B cell (primary cell): ENCODE results near the gene FSTL5. TPM values are rescaled to one million over a fixed set of nuclear protein-coding genes. Genes with fewer than 3 reads are reported as not detected.

Source experiments
- ATAC-seq: fragments of 200-7000 bp; cut with Tn5 transposase; one replicate; pipeline ENCODE4 v1.10.0; 2021; ENCODE audit warnings: low read depth, mild to moderate bottlenecking, moderate number of reproducible peaks, moderate library complexity
- CTCF ChIA-PET: fragments of 350-600 bp; sonication (Branson Sonifier 250); formaldehyde crosslinking; loops from one replicate; lab custom pipeline; 2021; ENCODE audit warnings: antibody characterized with exemption, inconsistent platforms; lab: Charles Lee
- POLR2A ChIA-PET: fragments of 350-600 bp; sonication (Branson Sonifier 250); formaldehyde crosslinking; loops from one replicate; lab custom pipeline; 2021; ENCODE audit warnings: antibody characterized with exemption; lab: Charles Lee
- DNase-seq: peaks from one replicate; pipeline ENCODE4 v3.0.0; 2013
- H2AFZ ChIP-seq: 2 replicates; pipeline ENCODE4 v1.6.1; 2012; ENCODE audit warnings: mild to moderate bottlenecking, low read depth, low read length; ENCODE audit not compliant: insufficient read depth, poor library complexity, severe bottlenecking
- H3K27ac ChIP-seq, 2 donors: 1 replicate in 1 of 2; 2 replicates in 1 of 2; pipeline ENCODE4 v1.5.1; 2012 to 2013; ENCODE audit warnings: low read length in 2 of 2, mild to moderate bottlenecking in 2 of 2, moderate library complexity in 1 of 2
- H3K27me3 ChIP-seq, 4 experiments: fragments of 200-600 bp in 1 of 4; sonication (generic) in 1 of 4; replicated peaks in 1 of 4; 1 replicate in 2 of 4; 2 replicates in 2 of 4; pipeline versions ENCODE4 v1.6.1 to v1.7.0; 2013 to 2016; ENCODE audit warnings: low read length in 3 of 4, mild to moderate bottlenecking in 2 of 4, mixed read lengths in 1 of 4, moderate library complexity in 1 of 4; ENCODE audit not compliant: insufficient read depth in 4 of 4, control insufficient read depth in 3 of 4; ENCODE audit errors: control extremely low read depth in 1 of 4
- H3K36me3 ChIP-seq, 2 experiments: replicated peaks in 1 of 2; 1 replicate in 1 of 2; 2 replicates in 1 of 2; pipeline versions ENCODE4 v1.6.1 to v1.7.1; 2013; ENCODE audit warnings: low read length in 1 of 2; ENCODE audit not compliant: insufficient read depth in 2 of 2, control insufficient read depth in 1 of 2; ENCODE audit errors: control extremely low read depth in 1 of 2, extremely low read depth in 1 of 2
- H3K4me1 ChIP-seq, 2 donors: fragments of 200-600 bp in 1 of 2; sonication (generic) in 1 of 2; 1 replicate in 1 of 2; 2 replicates in 1 of 2; pipeline versions ENCODE4 v1.5.1 to v1.6.1; 2013 to 2017; ENCODE audit warnings: low read length in 2 of 2; ENCODE audit not compliant: control insufficient read depth in 2 of 2, insufficient read depth in 2 of 2
- H3K4me2 ChIP-seq: replicated peaks from 2 replicates; pipeline ENCODE3; 2012; ENCODE audit warnings: mild to moderate bottlenecking, low read depth, low read length; ENCODE audit not compliant: poor library complexity, severe bottlenecking
- H3K4me3 ChIP-seq, 5 experiments: fragments of 200-600 bp in 1 of 5; sonication (generic) in 1 of 5; 1 replicate in 3 of 5; 2 replicates in 2 of 5; pipeline versions ENCODE4 v1.5.1 to v1.7.0; 2011 to 2016; ENCODE audit warnings: low read length in 4 of 5, mild to moderate bottlenecking in 4 of 5, low read depth in 2 of 5, control low read depth in 1 of 5, moderate library complexity in 1 of 5; ENCODE audit not compliant: insufficient read depth in 1 of 5; ENCODE audit errors: control extremely low read depth in 1 of 5, extremely low read depth in 1 of 5
- H3K79me2 ChIP-seq: fragments of 200-600 bp; sonication (generic); one replicate; pipeline ENCODE4 v1.6.0; 2016; ENCODE audit warnings: low read length; ENCODE audit not compliant: control insufficient read depth, insufficient read depth
- H3K9ac ChIP-seq: fragments of 200-600 bp; sonication (generic); 2 replicates; pipeline ENCODE4 v1.6.1; 2017; ENCODE audit warnings: mild to moderate bottlenecking, low read length, moderate library complexity
- H3K9me3 ChIP-seq, 3 donors: one replicate each; pipeline versions ENCODE4 v1.6.1 to v1.7.1; 2013; ENCODE audit warnings: low read length in 2 of 3; ENCODE audit not compliant: control insufficient read depth in 2 of 3, insufficient read depth in 1 of 3; ENCODE audit errors: control extremely low read depth in 1 of 3
- H4K20me1 ChIP-seq: 2 replicates; pipeline ENCODE4 v1.6.0; 2012; ENCODE audit warnings: mild to moderate bottlenecking, low read length; ENCODE audit not compliant: insufficient read depth, control insufficient read depth, poor library complexity, severe bottlenecking
- H3K27ac Mint-ChIP-seq: one replicate; pipeline ENCODE4 v1.8.0; 2021; ENCODE audit warnings: mixed read lengths
- H3K27me3 Mint-ChIP-seq: one replicate; pipeline ENCODE4 v1.8.0; 2021; ENCODE audit warnings: mixed read lengths
- H3K4me1 Mint-ChIP-seq: one replicate; pipeline ENCODE4 v1.8.0; 2021; ENCODE audit warnings: mixed read lengths
- H3K4me3 Mint-ChIP-seq: one replicate; pipeline ENCODE4 v1.8.0; 2021; ENCODE audit warnings: mixed read lengths
- H3K9me3 Mint-ChIP-seq: one replicate; pipeline ENCODE4 v1.8.0; 2022; ENCODE audit warnings: mixed read lengths; ENCODE audit not compliant: insufficient read depth
- CTCF ChIP-seq: fragments of 200-600 bp; IDR thresholded peaks from one replicate; pipeline ENCODE4 v1.8.0; 2022; ENCODE audit warnings: antibody characterized with exemption, mild to moderate bottlenecking
- EZH2 ChIP-seq: IDR thresholded peaks from 2 replicates; pipeline ENCODE4 v1.6.1; 2012; ENCODE audit warnings: borderline replicate concordance, low read depth, mild to moderate bottlenecking, moderate library complexity, low read length; ENCODE audit not compliant: insufficient read depth, poor library complexity, severe bottlenecking
- WGBS: methylation state at CpG from one replicate; pipeline ENCODE4 v1.1.5; 2013; ENCODE audit warnings: missing lambda C conversion rate; ENCODE audit not compliant: insufficient coverage; 5-methylcytosine and 5-hydroxymethylcytosine counted together
- intact Hi-C: fragments of 100-400 bp; cut with micrococcal nuclease; formaldehyde crosslinking; loops from one replicate; pipeline ENCODE4 v1.10.0; 2022
- polyA plus RNA-seq: library from polyadenylated mRNA; depleted of rRNA; stranded (reverse); fragments of >200 nt; gene quantifications from 2 replicates; pipeline ENCODE4 v1.2.3, GENCODE V29; 2012
- total RNA-seq, 2 donors: library from RNA; stranded (reverse); fragments of 120-200 nt in 1 of 2; gene quantifications; 1 replicate in 1 of 2; 2 replicates in 1 of 2; pipeline versions ENCODE4 v1.2.3 to v1.2.4, GENCODE V29; 2013 to 2022

The FSTL5 gene
- total and polyA plus RNA-seq, 2 donors (not counting 1 experiment from before 2014, with no cell fraction given): not detected

- Histone ChIP-seq H3K9ac (no peak overlapping the region), H3K4me3 (no peak overlapping the region), H3K27me3 (no peaks in the 10 kb centered on the region), H3K4me2 (no peak overlapping the region), H3K4me1 (no peaks in the 10 kb centered on the region), H3K36me3 (no peaks in the 10 kb centered on the region), H3K79me2 (no peaks in the 10 kb centered on the region), H2AFZ (no peak overlapping the region), H3K9me3 (no peaks in the 10 kb centered on the region), H4K20me1 (no peaks in the 10 kb centered on the region), H3K27ac (no peak overlapping the region)
- Mint-ChIP-seq H3K9me3 (no peaks in the 10 kb centered on the region), H3K27me3 (no peaks in the 10 kb centered on the region), H3K4me1 (no peaks in the 10 kb centered on the region), H3K4me3 (no peak overlapping the region), H3K27ac (no peak overlapping the region)
- WGBS: no CpG with 5 or more reads among the region's 1 CpG
- CTCF ChIA-PET: no interaction called here
- intact Hi-C loops: no loop called here
- DNase-seq (no peak), ATAC-seq (no peak)
- TF ChIP-seq CTCF: no peak
- no peak for TF ChIP-seq EZH2
- POLR2A ChIA-PET: no interaction called here
These were observed 744.0 kb downstream of the FSTL5 start for GRCh38 chr4:161419822-161420221.

- no peaks in the 10 kb centered on the region for H3K9me3 Mint-ChIP-seq
- H3K27ac Mint-ChIP-seq: no peak overlapping the region
- WGBS: 60% methylated on average over 1 of the region's 1 CpG
- POLR2A ChIA-PET: no interaction called here
- TF ChIP-seq CTCF (no peak), EZH2 (no peak)
- Histone ChIP-seq H3K4me3 (no peak overlapping the region), H3K27ac (no peak overlapping the region), H3K79me2 (no peaks in the 10 kb centered on the region), H3K36me3 (no peaks in the 10 kb centered on the region), H3K4me1 (no peaks in the 10 kb centered on the region), H2AFZ (no peak overlapping the region), H3K27me3 (no peaks in the 10 kb centered on the region), H3K9ac (no peak overlapping the region), H4K20me1 (no peaks in the 10 kb centered on the region), H3K4me2 (no peak overlapping the region), H3K9me3 (peaks cover 0 to 5% (median 0%) of the 10 kb centered on the region in 3 donors)
- no peaks in the 10 kb centered on the region for H3K4me1 Mint-ChIP-seq
- H3K27me3 Mint-ChIP-seq: no peaks in the 10 kb centered on the region
- intact Hi-C loops: no loop called here
- CTCF ChIA-PET: no interaction called here
- ATAC-seq: no peak
- no peak for DNase-seq
- no peak overlapping the region for H3K4me3 Mint-ChIP-seq
These were observed 751.9 kb downstream of the FSTL5 start for GRCh38 chr4:161411901-161412300.
